Measurements from ENCODE around the gene TM7SF2. TPM values are rescaled to one million over a fixed set of nuclear protein-coding genes. Genes with fewer than 3 reads are reported as not detected.
A peak's percentile ranks its signal among the peaks of the same experiment; 100 is the strongest.

The TM7SF2 gene
- total and polyA plus RNA-seq, 2 of the 13 experiments (the other 11 are each of a cell fraction or from before 2014, with no cell fraction given): 56.0 to 66.9 TPM

DNA sequence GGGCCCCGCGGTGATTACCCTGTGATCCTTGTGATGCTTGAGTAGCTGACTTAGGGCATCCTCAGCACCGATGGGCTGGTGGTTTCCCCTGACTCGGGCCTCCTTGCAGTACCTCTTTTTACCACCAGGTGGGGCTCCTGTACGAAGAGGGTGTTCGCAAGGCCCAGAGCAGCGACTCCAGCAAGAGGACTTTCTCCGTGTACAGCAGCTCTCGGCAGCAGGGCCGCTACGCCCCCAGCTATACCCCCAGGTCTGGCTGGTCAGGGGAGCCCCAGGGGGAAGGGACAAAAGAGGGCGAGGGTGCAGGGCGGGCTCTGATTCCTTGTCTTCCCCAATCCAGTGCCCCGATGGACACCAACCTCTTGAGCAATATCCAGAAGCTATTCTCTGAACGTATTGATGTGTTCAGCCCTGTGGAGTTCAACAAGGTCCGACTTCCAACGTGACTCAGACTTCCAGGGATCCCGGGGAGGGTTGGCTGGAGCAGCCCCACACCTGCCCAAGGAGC is 1.3 kb upstream of the TM7SF2 start (continued):
- TF ChIP-seq POGZ (CRISPR knock-in tag; IDR thresholded peaks at IDR 0.05) (no peak), KDM3A (CRISPR knock-in tag; IDR thresholded peaks at IDR 0.05; ENCODE audit: low read depth) (0 out of 2 replicates have a peak, but pooled peaks have one; percentile 42), LCORL (IDR thresholded peaks at IDR 0.05) (no peak), LCORL (CRISPR knock-in tag; IDR thresholded peaks at IDR 0.05) (peak; percentile 46; the same call in 1 of the 2 replicates), MED1 (CRISPR knock-in tag; IDR thresholded peaks at IDR 0.05) (0 out of 2 replicates have a peak, but pooled peaks have one; percentile 18), HMGXB3 (CRISPR knock-in tag; IDR thresholded peaks at IDR 0.05; ENCODE audit: borderline replicate concordance) (no peak), GATAD2A (CRISPR knock-in tag; IDR thresholded peaks at IDR 0.05) (peak; percentile 58), NR3C1 (CRISPR knock-in tag; IDR thresholded peaks at IDR 0.05) (no peak)

- intact Hi-C loops (cut with micrococcal nuclease; ENCODE audit: unreplicated experiment): loop anchor here (2.0 kb wide), 1 partner anchor 14 kb away; the partner anchor contains the start of gene VPS51
- Histone ChIP-seq H3K9ac (ENCODE audit: insufficient read depth, low read depth, low read length) (0 out of 2 replicates have a peak overlapping the region, but pooled peaks have one; percentile 45), H3K4me2 (ENCODE audit: low read depth, low read length) (peak overlapping the region; percentile 82), H3K4me3 (replicated peaks in 1 of 3; ENCODE audit: insufficient read depth in 1 of 3, low read depth in 2 of 3, low read length in 3 of 3) (peak overlapping the region in 2 of 3 experiments; percentile 23 to 95; a peak in 2 of 6 replicates), H3K27me3 (ENCODE audit: control insufficient read depth in 1 of 2, insufficient read depth in 2 of 2, low read length in 2 of 2) (no peaks in the 10 kb centered on the region), H4K20me1 (ENCODE audit: insufficient read depth, low read length) (no peaks in the 10 kb centered on the region), H3K36me3 (replicated peaks in 1 of 2; ENCODE audit: control insufficient read depth in 1 of 2, insufficient read depth in 2 of 2, low read length in 2 of 2) (peaks cover 6 to 17% of the 10 kb centered on the region in 2 experiments; a peak in 4 of 5 replicates), H2AFZ (ENCODE audit: low read length) (no peak overlapping the region), H3K9me3 (ENCODE audit: low read length) (no peaks in the 10 kb centered on the region), H3K79me2 (ENCODE audit: insufficient read depth, low read length) (peaks cover 7% of the 10 kb centered on the region), H3K27ac (ENCODE audit: extremely low read length, insufficient read depth, low read length) (peak overlapping the region; percentile 60), H3K4me1 (ENCODE audit: insufficient read depth, low read length) (peaks cover 30% of the 10 kb centered on the region)
- ChIA-PET POLR2A (interaction anchor here (0.9 to 5.0 kb wide), 31 partner anchors 8 to 336 kb away, joined by 3 to 86 read pairs (median 5); partner anchors contain the start of genes ARL2, BATF2, CAPN1 and DPF2), CTCF (ENCODE audit: low intra/inter-chr PET ratio, low total read pairs) (interaction anchor here (0.6 to 2.0 kb wide), 4 partner anchors 69 to 142 kb away, joined by 3 to 9 read pairs (median 6); partner anchors contain the start of genes ARL2 and CAPN1)
- DNase-seq (ENCODE audit: low spot score): no peak
- FAIRE-seq: peak; percentile 30
- no TSS peak for BruUV-seq (replicated peaks)
- in situ Hi-C loops (cut with HindIII; ENCODE audit: extremely low pct_ligation_motif_present, low pct_unique_long_range_greater_than_20kb): loop anchor here (5.0 kb wide), 1 partner anchor 71 kb away; the partner anchor contains the start of gene CAPN1
- ATAC-seq: no peak
- WGBS (ENCODE audit: low lambda C conversion rate): 86% methylated on average over 10 of the region's 31 CpGs
- TF ChIP-seq ZNF687 (CRISPR knock-in tag; IDR thresholded peaks at IDR 0.05) (peak; percentile 58; the same call in 1 of the 2 replicates), THAP7 (CRISPR knock-in tag; IDR thresholded peaks at IDR 0.05) (0 out of 2 replicates have a peak, but pooled peaks have one; percentile 6), TOPORS (CRISPR knock-in tag; IDR thresholded peaks at IDR 0.05) (peak; percentile 31; the same call in 1 of the 2 replicates), ZNF709 (CRISPR knock-in tag; IDR thresholded peaks at IDR 0.05) (peak; percentile 45; the same call in 1 of the 2 replicates), TMF1 (CRISPR knock-in tag; IDR thresholded peaks at IDR 0.05; ENCODE audit: low read depth) (0 out of 2 replicates have a peak, but pooled peaks have one; percentile 14)
Measured at GRCh38 chr11:65111159-65111743, 421 bp upstream of the TM7SF2 start.

Data from HepG2 (cell line).